ENCODE data around the gene DGCR6.

GRCh38 chr22:18950141-18950540 is 44.0 kb downstream of the DGCR6 start:
- TF ChIP-seq SP1 (IDR thresholded peaks at IDR 0.05) (no peak), FOXM1 (IDR thresholded peaks at IDR 0.05; ENCODE audit: borderline replicate concordance) (no peak), NFRKB (IDR thresholded peaks at IDR 0.05) (no peak), PKNOX1 (IDR thresholded peaks at IDR 0.05) (no peak), TARDBP (IDR thresholded peaks at IDR 0.05) (no peak), ARNT (IDR thresholded peaks at IDR 0.05) (no peak), SUZ12 (IDR thresholded peaks at IDR 0.05) (no peak), LEF1 (IDR thresholded peaks at IDR 0.05; ENCODE audit: borderline replicate concordance) (no peak), BHLHE40 (IDR thresholded peaks at IDR 0.05; ENCODE audit: borderline replicate concordance) (no peak), L3MBTL2 (conservative IDR thresholded peaks at IDR 0.05) (no peak), CTBP1 (IDR thresholded peaks at IDR 0.05; ENCODE audit: borderline replicate concordance) (no peak), ELF4 (IDR thresholded peaks at IDR 0.05) (no peak), FOXA1 (IDR thresholded peaks at IDR 0.05) (no peak)
